ENCODE data around the gene RBM3.

Gene RBM3

GRCh38 chrX:48592971-48593370 lies 18.7 kb downstream of the RBM3 start:
- Histone ChIP-seq H3K27ac (peak overlapping the region; percentile 37), H3K27me3 (replicated peaks) (no peaks in the 10 kb centered on the region)

DNA sequence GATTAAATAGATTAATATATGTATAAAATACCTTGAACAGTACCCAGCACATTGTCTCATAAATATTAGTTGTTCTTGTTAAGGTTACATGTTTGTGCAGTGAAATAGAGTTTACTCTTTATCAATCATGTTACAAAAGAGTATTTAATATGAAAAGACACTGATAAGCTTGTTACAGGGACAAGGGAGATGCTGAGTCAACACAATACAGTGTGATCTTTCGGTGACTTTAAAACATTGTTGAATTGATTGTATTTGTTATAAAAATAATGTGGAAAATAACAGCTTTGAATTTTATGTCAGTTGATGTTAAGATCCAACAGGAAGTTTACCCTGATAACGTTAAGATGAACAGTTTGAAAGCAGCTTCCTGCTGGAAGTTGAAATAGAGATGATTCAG lies 21.6 kb downstream of the RBM3 start:
- TF ChIP-seq, protein P1, sequence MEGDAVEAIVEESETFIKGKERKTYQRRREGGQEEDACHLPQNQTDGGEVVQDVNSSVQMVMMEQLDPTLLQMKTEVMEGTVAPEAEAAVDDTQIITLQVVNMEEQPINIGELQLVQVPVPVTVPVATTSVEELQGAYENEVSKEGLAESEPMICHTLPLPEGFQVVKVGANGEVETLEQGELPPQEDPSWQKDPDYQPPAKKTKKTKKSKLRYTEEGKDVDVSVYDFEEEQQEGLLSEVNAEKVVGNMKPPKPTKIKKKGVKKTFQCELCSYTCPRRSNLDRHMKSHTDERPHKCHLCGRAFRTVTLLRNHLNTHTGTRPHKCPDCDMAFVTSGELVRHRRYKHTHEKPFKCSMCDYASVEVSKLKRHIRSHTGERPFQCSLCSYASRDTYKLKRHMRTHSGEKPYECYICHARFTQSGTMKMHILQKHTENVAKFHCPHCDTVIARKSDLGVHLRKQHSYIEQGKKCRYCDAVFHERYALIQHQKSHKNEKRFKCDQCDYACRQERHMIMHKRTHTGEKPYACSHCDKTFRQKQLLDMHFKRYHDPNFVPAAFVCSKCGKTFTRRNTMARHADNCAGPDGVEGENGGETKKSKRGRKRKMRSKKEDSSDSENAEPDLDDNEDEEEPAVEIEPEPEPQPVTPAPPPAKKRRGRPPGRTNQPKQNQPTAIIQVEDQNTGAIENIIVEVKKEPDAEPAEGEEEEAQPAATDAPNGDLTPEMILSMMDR (IDR thresholded peaks at IDR 0.05; ENCODE audit: low read depth, low read length, missing control alignments), result no peak
- Histone ChIP-seq H3K4me3 (ENCODE audit: low read depth, low read length) (no peak overlapping the region), H3K27ac (no peak overlapping the region), H3K27me3 (replicated peaks) (no peaks in the 10 kb centered on the region), H3K36me3 (replicated peaks) (peaks cover 6% of the 10 kb centered on the region)
- in situ Hi-C loops (cut with HindIII; ENCODE audit: low pct_ligation_motif_present, low sequenced_read_pairs), result no loop called here
- DNase-seq, result no peak

More at GRCh38 chrX:48592971-48593370, 18.7 kb downstream of the RBM3 start:
- no peak for DNase-seq
- Histone ChIP-seq H3K36me3 (replicated peaks) (no peaks in the 10 kb centered on the region), H3K4me3 (ENCODE audit: low read depth, low read length) (no peak overlapping the region)
- in situ Hi-C loops (cut with HindIII; ENCODE audit: low pct_ligation_motif_present, low sequenced_read_pairs), result no loop called here
- TF ChIP-seq, protein P1 (IDR thresholded peaks at IDR 0.05; ENCODE audit: low read depth, low read length, missing control alignments), result no peak

GRCh38 chrX:48597353-48598264 lies 23.3 kb downstream of the RBM3 start, which contains the start of gene WDR13:
Gene WDR13 (plus strand): TSS chrX:48597492. CDS start chrX:48597997, 505 bp downstream.
- peaks cover 6% of the 10 kb centered on the region for H3K36me3 ChIP-seq (replicated peaks)

GRCh38 chrX:48598614-48599013 lies 24.3 kb downstream of the RBM3 start:
- no peak for DNase-seq
- peak overlapping the region; percentile 97 for H3K27ac ChIP-seq
- in situ Hi-C loops (cut with HindIII; ENCODE audit: low pct_ligation_motif_present, low sequenced_read_pairs), result no loop called here
- H3K27me3 ChIP-seq (replicated peaks), result no peaks in the 10 kb centered on the region
- peaks cover 6% of the 10 kb centered on the region for H3K36me3 ChIP-seq (replicated peaks)
- peak overlapping the region; percentile 71 for H3K4me3 ChIP-seq (ENCODE audit: low read depth, low read length)
- TF ChIP-seq, protein P1 (IDR thresholded peaks at IDR 0.05; ENCODE audit: low read depth, low read length, missing control alignments), result no peak

More at GRCh38 chrX:48597353-48598264, 23.3 kb downstream of the RBM3 start, which contains the start of gene WDR13:
- TF ChIP-seq, protein P1 (IDR thresholded peaks at IDR 0.05; ENCODE audit: low read depth, low read length, missing control alignments), result no peak
- peak; percentile 92 for DNase-seq
- H3K27ac ChIP-seq, result peak within 1 kb of the TSS; percentile 97
- peak within 1 kb of the TSS; percentile 71 for H3K4me3 ChIP-seq (ENCODE audit: low read depth, low read length)
- in situ Hi-C loops (cut with HindIII; ENCODE audit: low pct_ligation_motif_present, low sequenced_read_pairs), result no loop called here
- H3K27me3 ChIP-seq (replicated peaks), result no peaks in the 10 kb centered on the region

DNA sequence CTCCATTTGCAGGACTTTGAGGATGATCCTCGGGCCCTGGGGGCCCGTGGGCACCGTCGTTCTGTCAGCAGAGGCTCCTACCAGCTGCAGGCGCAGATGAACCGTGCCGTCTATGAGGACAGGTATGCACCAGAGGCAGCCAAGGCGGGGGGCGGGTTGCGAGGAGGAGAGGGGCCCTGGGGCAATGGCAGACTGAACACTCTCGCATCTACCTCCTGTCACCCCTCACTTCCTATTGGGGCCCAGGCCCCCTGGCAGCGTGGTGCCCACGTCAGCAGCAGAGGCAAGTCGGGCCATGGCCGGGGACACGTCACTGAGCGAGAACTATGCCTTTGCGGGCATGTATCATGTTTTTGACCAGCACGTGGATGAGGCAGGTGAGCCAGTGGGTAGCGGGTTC lies 25.1 kb downstream of the RBM3 start:
- H3K27me3 ChIP-seq (replicated peaks), result no peaks in the 10 kb centered on the region
- H3K4me3 ChIP-seq (ENCODE audit: low read depth, low read length), result no peak overlapping the region
- TF ChIP-seq, protein P1 (IDR thresholded peaks at IDR 0.05; ENCODE audit: low read depth, low read length, missing control alignments), result no peak
- H3K27ac ChIP-seq, result no peak overlapping the region
- in situ Hi-C loops (cut with HindIII; ENCODE audit: low pct_ligation_motif_present, low sequenced_read_pairs), result no loop called here
- no peak for DNase-seq
- peaks cover 6% of the 10 kb centered on the region for H3K36me3 ChIP-seq (replicated peaks)

All from brain microvascular endothelial cell (primary cell).